ENCODE data around the gene ZDHHC11B. TPM values are rescaled to one million over a fixed set of nuclear protein-coding genes. Genes with fewer than 3 reads are reported as not detected.
A peak's percentile ranks its signal among the peaks of the same experiment; 100 is the strongest.

ZDHHC11B gene
- polyA plus RNA-seq, 1 donor from 2014 or later: 9.9 TPM

- Histone ChIP-seq H2AFZ (ENCODE audit: low read depth, low read length) (no peak overlapping the region), H3K9me3 (ENCODE audit: low read length) (no peaks in the 10 kb centered on the region), H3K4me2 (ENCODE audit: low read length) (no peak overlapping the region), H3K79me2 (replicated peaks; ENCODE audit: insufficient read depth, low read length) (no peaks in the 10 kb centered on the region), H3K27ac (ENCODE audit: low read length) (no peak overlapping the region), H3F3A (ENCODE audit: insufficient read depth, low read length, poor library complexity, severe bottlenecking) (no peaks in the 10 kb centered on the region), H3K36me3 (ENCODE audit: insufficient read depth, low read length) (no peaks in the 10 kb centered on the region), H3K9ac (ENCODE audit: low read length) (no peak overlapping the region), H3K27me3 (ENCODE audit: insufficient read depth, low read depth, low read length) (no peaks in the 10 kb centered on the region), H4K20me1 (ENCODE audit: insufficient read depth) (no peaks in the 10 kb centered on the region), H3K4me3 (ENCODE audit: low read length) (no peak overlapping the region), H3K9me2 (ENCODE audit: insufficient read depth, low read length) (no peaks in the 10 kb centered on the region)
- TF ChIP-seq REST (IDR thresholded peaks at IDR 0.05; ENCODE audit: borderline replicate concordance): no peak
- TF ChIP-seq SMC3 (conservative IDR thresholded peaks at IDR 0.05; ENCODE audit: poor library complexity): no peak
- no peak for TF ChIP-seq EZH2 (IDR thresholded peaks at IDR 0.05; ENCODE audit: borderline replicate concordance, insufficient read depth, low read length, poor library complexity, severe bottlenecking)
- no peak for TF ChIP-seq CTCF (IDR thresholded peaks at IDR 0.05; ENCODE audit: poor library complexity, severe bottlenecking)
- no peak for TF ChIP-seq RAD21 (conservative IDR thresholded peaks at IDR 0.05)
Observed at GRCh38 chr5:669842-670395, 114.6 kb downstream of the ZDHHC11B start.

GRCh38 chr5:669111-669841 lies 115.3 kb downstream of the ZDHHC11B start:
- Histone ChIP-seq H3K4me3 (ENCODE audit: low read length) (no peak overlapping the region), H2AFZ (ENCODE audit: low read depth, low read length) (no peak overlapping the region), H3K4me2 (ENCODE audit: low read length) (no peak overlapping the region), H4K20me1 (ENCODE audit: insufficient read depth) (no peaks in the 10 kb centered on the region), H3K27me3 (ENCODE audit: insufficient read depth, low read depth, low read length) (no peaks in the 10 kb centered on the region), H3K9me2 (ENCODE audit: insufficient read depth, low read length) (no peaks in the 10 kb centered on the region), H3F3A (ENCODE audit: insufficient read depth, low read length, poor library complexity, severe bottlenecking) (no peaks in the 10 kb centered on the region), H3K36me3 (ENCODE audit: insufficient read depth, low read length) (no peaks in the 10 kb centered on the region), H3K79me2 (replicated peaks; ENCODE audit: insufficient read depth, low read length) (no peaks in the 10 kb centered on the region), H3K9ac (ENCODE audit: low read length) (no peak overlapping the region), H3K27ac (ENCODE audit: low read length) (no peak overlapping the region), H3K9me3 (ENCODE audit: low read length) (no peaks in the 10 kb centered on the region)
- no peak for TF ChIP-seq POLR2AphosphoS5 (IDR thresholded peaks at IDR 0.05)
- TF ChIP-seq CTCF (IDR thresholded peaks at IDR 0.05; ENCODE audit: poor library complexity, severe bottlenecking): peak; percentile 53
- peak; percentile 33 for TF ChIP-seq SMC3 (conservative IDR thresholded peaks at IDR 0.05; ENCODE audit: poor library complexity)
